ENCODE results near the gene NINL. TPM values are rescaled to one million over a fixed set of nuclear protein-coding genes. Genes with fewer than 3 reads are reported as not detected.

Gene NINL
- total RNA-seq, 1 experiment from 2014 or later, result 7.2 TPM

GRCh38 chr20:25623225-25623735 is 37.9 kb upstream of the NINL start:
- DNase-seq (ENCODE audit: low read depth, low spot score), result peak; percentile 0
- H3K9me3 ChIP-seq (ENCODE audit: control insufficient read depth in 1 of 2, insufficient read depth in 1 of 2, low read depth in 1 of 2, low read length in 2 of 2), result no peaks in the 10 kb centered on the region
- H3K4me3 ChIP-seq (replicated peaks in 1 of 2; ENCODE audit: low read depth in 1 of 2, low read length in 2 of 2), result peak overlapping the region; percentile 71 to 88
- intact Hi-C loops (cut with micrococcal nuclease), result loop anchor here (1.0 kb wide), 1 partner anchor 73 kb away; the partner anchor contains the start of gene ZNF337
- peak overlapping the region; percentile 89 for H3K4me2 ChIP-seq (ENCODE audit: low read length)
- H3K27ac ChIP-seq (ENCODE audit: low read depth, low read length), result peak overlapping the region; percentile 98
- POLR2A ChIA-PET, result no interaction called here
- peak overlapping the region; percentile 96 for H3K9ac ChIP-seq (ENCODE audit: low read length)
- no peak overlapping the region for H2AFZ ChIP-seq (ENCODE audit: low read depth, low read length, poor library complexity, severe bottlenecking)
- H3K4me1 ChIP-seq (ENCODE audit: control insufficient read depth in 1 of 2, insufficient read depth in 2 of 2, low read length in 2 of 2), result peaks cover 9 to 23% of the 10 kb centered on the region in 2 experiments; a peak in 3 of 4 replicates
- H3K9me2 ChIP-seq (ENCODE audit: insufficient read depth), result no peaks in the 10 kb centered on the region
- BruUV-seq (replicated peaks), result no TSS peak
- H3K79me2 ChIP-seq (ENCODE audit: insufficient read depth, low read length), result peaks cover 66% of the 10 kb centered on the region
- CTCF ChIA-PET, result no interaction called here
- no peaks in the 10 kb centered on the region for H3K27me3 ChIP-seq (ENCODE audit: insufficient read depth, low read length)
- RAD21 ChIA-PET (ENCODE audit: low non-redundant PET in 1 of 2, low total read pairs in 2 of 2, uncharacterized antibody in 2 of 2, unreplicated experiment in 2 of 2), result no interaction called here
- 0 out of 4 replicates have a peak, but pooled peaks cover 0 to 6% of the 10 kb centered on the region in 2 experiments for H3K36me3 ChIP-seq (ENCODE audit: control insufficient read depth in 1 of 2, insufficient read depth in 2 of 2, low read length in 2 of 2)
- TF ChIP-seq RAD21 (IDR thresholded peaks at IDR 0.05; ENCODE audit: low read depth) (no peak), POLR2AphosphoS5 (IDR thresholded peaks at IDR 0.05; ENCODE audit: low read depth, low read length) (no peak)
- TF ChIP-seq, protein P1, sequence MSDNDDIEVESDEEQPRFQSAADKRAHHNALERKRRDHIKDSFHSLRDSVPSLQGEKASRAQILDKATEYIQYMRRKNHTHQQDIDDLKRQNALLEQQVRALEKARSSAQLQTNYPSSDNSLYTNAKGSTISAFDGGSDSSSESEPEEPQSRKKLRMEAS (IDR thresholded peaks at IDR 0.05), result peak; percentile 46; the same call in 1 of the 2 replicates
- H4K20me1 ChIP-seq (ENCODE audit: insufficient read depth), result no peaks in the 10 kb centered on the region
- peak; percentile 26 for ATAC-seq

GRCh38 chr20:25622450-25623224 is 37.3 kb upstream of the NINL start:
- ChIA-PET CTCF (no interaction called here), RAD21 (ENCODE audit: low non-redundant PET in 1 of 2, low total read pairs in 2 of 2, uncharacterized antibody in 2 of 2, unreplicated experiment in 2 of 2) (no interaction called here), POLR2A (no interaction called here)
- no peak for ATAC-seq
- Histone ChIP-seq H3K9me3 (ENCODE audit: control insufficient read depth in 1 of 2, insufficient read depth in 1 of 2, low read depth in 1 of 2, low read length in 2 of 2) (no peaks in the 10 kb centered on the region), H3K4me3 (replicated peaks in 1 of 2; ENCODE audit: low read depth in 1 of 2, low read length in 2 of 2) (peak overlapping the region; percentile 71 to 88), H3K4me2 (ENCODE audit: low read length) (peak overlapping the region; percentile 89), H3K79me2 (ENCODE audit: insufficient read depth, low read length) (peaks cover 73% of the 10 kb centered on the region), H4K20me1 (ENCODE audit: insufficient read depth) (no peaks in the 10 kb centered on the region), H3K4me1 (ENCODE audit: control insufficient read depth in 1 of 2, insufficient read depth in 2 of 2, low read length in 2 of 2) (peaks cover 9 to 23% of the 10 kb centered on the region in 2 experiments; a peak in 3 of 4 replicates), H3K9me2 (ENCODE audit: insufficient read depth) (no peaks in the 10 kb centered on the region), H3K27ac (ENCODE audit: low read depth, low read length) (peak overlapping the region; percentile 98), H2AFZ (ENCODE audit: low read depth, low read length, poor library complexity, severe bottlenecking) (no peak overlapping the region), H3K27me3 (ENCODE audit: insufficient read depth, low read length) (no peaks in the 10 kb centered on the region), H3K36me3 (ENCODE audit: control insufficient read depth in 1 of 2, insufficient read depth in 2 of 2, low read length in 2 of 2) (0 out of 4 replicates have a peak, but pooled peaks cover 0 to 6% of the 10 kb centered on the region in 2 experiments), H3K9ac (ENCODE audit: low read length) (peak overlapping the region; percentile 96)
- BruUV-seq (replicated peaks), result TSS peak; percentile 44
- DNase-seq (ENCODE audit: low read depth, low spot score), result no peak
- intact Hi-C loops (cut with micrococcal nuclease), result loop anchor here (1.0 kb wide), 1 partner anchor 74 kb away; the partner anchor contains the start of gene ZNF337
- TF ChIP-seq CTCF (IDR thresholded peaks at IDR 0.05 in 2 of 3, conservative IDR thresholded peaks at IDR 0.05 in 1 of 3; ENCODE audit: borderline replicate concordance in 1 of 3, insufficient read depth in 1 of 3, low read depth in 2 of 3, low read length in 2 of 3) (no peak), SIN3A (IDR thresholded peaks at IDR 0.05; ENCODE audit: low read depth) (no peak), JUND (IDR thresholded peaks at IDR 0.05) (no peak), SP1 (IDR thresholded peaks at IDR 0.05; ENCODE audit: low read depth) (no peak)
